Transverse colon (tissue), 3 donors: ENCODE data around the gene COL9A1.

Experiments
- EP300 ChIP-seq: sonication (generic); formaldehyde crosslinking; IDR thresholded peaks from one replicate; pipeline ENCODE4 v1.6.1; 2017; ENCODE audit warnings: antibody characterized with exemption, low read depth
- POLR2A ChIP-seq: fragments of 450-650 bp; IDR thresholded peaks from one replicate; pipeline ENCODE4 v1.6.1; 2016; ENCODE audit warnings: antibody characterized with exemption, mild to moderate bottlenecking, moderate library complexity
- TF ChIP-seq, protein P1 (sequence below), 5 experiments: fragments of 200-600 bp in 3 of 5; fragments of 450-650 bp in 2 of 5; sonication (generic) in 3 of 5; IDR thresholded peaks; 1 replicate in 2 of 5; 2 replicates in 3 of 5; pipeline ENCODE4 v1.5.1; 2016 to 2017; ENCODE audit warnings: antibody characterized with exemption in 5 of 5, inconsistent platforms in 3 of 5, mild to moderate bottlenecking in 2 of 5, moderate library complexity in 1 of 5

DNA sequence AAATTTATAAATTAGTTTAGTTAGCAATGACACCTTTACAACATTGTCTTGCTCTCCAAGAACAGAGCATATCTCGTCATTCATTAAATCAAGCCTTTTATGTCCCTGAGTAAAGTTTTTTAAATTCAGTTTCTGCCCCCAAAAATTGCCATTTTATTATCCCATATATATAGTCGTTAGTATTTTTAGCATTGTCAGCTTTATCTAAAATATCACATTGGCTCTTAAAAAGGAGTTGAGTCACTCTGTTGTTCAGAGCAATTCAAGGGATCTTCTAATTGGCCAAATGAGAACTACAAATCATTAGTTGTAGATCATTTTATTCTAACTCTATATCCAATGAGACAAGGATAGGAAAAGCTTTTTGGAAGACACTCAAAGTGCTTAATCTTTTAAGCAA lies 127.1 kb downstream of the COL9A1 start:
- TF ChIP-seq, protein P1, sequence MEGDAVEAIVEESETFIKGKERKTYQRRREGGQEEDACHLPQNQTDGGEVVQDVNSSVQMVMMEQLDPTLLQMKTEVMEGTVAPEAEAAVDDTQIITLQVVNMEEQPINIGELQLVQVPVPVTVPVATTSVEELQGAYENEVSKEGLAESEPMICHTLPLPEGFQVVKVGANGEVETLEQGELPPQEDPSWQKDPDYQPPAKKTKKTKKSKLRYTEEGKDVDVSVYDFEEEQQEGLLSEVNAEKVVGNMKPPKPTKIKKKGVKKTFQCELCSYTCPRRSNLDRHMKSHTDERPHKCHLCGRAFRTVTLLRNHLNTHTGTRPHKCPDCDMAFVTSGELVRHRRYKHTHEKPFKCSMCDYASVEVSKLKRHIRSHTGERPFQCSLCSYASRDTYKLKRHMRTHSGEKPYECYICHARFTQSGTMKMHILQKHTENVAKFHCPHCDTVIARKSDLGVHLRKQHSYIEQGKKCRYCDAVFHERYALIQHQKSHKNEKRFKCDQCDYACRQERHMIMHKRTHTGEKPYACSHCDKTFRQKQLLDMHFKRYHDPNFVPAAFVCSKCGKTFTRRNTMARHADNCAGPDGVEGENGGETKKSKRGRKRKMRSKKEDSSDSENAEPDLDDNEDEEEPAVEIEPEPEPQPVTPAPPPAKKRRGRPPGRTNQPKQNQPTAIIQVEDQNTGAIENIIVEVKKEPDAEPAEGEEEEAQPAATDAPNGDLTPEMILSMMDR (IDR thresholded peaks at IDR 0.05), result no peak
- no peak for TF ChIP-seq POLR2A
- no peak for TF ChIP-seq EP300
